Prostate gland (tissue), 2 donors: ENCODE results near the gene COPG2. TPM values are rescaled to one million over a fixed set of nuclear protein-coding genes. Genes with fewer than 3 reads are reported as not detected.

Experiments used
- DNase-seq: peaks from one replicate; pipeline ENCODE4 v3.0.0-alpha.2; 2019; ENCODE audit warnings: low spot score
- H3K27ac ChIP-seq, 2 donors: fragments of 200-600 bp; sonication (generic); 2 replicates each; pipeline ENCODE4 v1.5.1; 2017 to 2019
- H3K27me3 ChIP-seq: fragments of 200-600 bp; sonication (generic); replicated peaks from 2 replicates; pipeline ENCODE4 v1.5.1; 2019; ENCODE audit not compliant: insufficient read depth
- H3K36me3 ChIP-seq, 2 donors: fragments of 200-600 bp; sonication (generic); 1 replicate in 1 of 2; 2 replicates in 1 of 2; pipeline versions ENCODE4 v1.5.1 to v1.8.1; 2017 to 2019
- H3K4me1 ChIP-seq: fragments of 200-600 bp; sonication (generic); replicated peaks from 2 replicates; pipeline ENCODE4 v1.5.1; 2019
- H3K4me3 ChIP-seq, 2 donors: fragments of 200-600 bp; sonication (generic); 2 replicates each; pipeline ENCODE4 v1.5.1; 2017 to 2019
- H3K9me3 ChIP-seq: fragments of 200-600 bp; sonication (generic); 2 replicates; pipeline ENCODE4 v1.5.1; 2017
- POLR2A ChIP-seq: fragments of 450-650 bp; IDR thresholded peaks from one replicate; pipeline ENCODE4 v1.6.1; 2016; ENCODE audit warnings: antibody characterized with exemption, mild to moderate bottlenecking
- POLR2AphosphoS5 ChIP-seq: sonication (generic); formaldehyde crosslinking; IDR thresholded peaks from one replicate; pipeline ENCODE4 v1.6.1; 2017; ENCODE audit warnings: antibody characterized with exemption
- WGBS: methylation state at CpG from one replicate; pipeline ENCODE4 v1.1.5; 2018; 5-methylcytosine and 5-hydroxymethylcytosine counted together
- intact Hi-C: fragments of 100-400 bp; cut with DNase I; formaldehyde crosslinking; loops from one replicate; pipeline ENCODE4 v1.14.2; 2022
- total RNA-seq, 2 donors: library from RNA; depleted of rRNA; stranded (reverse); fragments of >200 nt; gene quantifications; one replicate each; pipeline ENCODE4 v1.1.0, GENCODE V29; 2016
- TF ChIP-seq, protein P1 (sequence below), 4 experiments: fragments of 200-600 bp in 2 of 4; fragments of 450-650 bp in 2 of 4; sonication (generic) in 2 of 4; IDR thresholded peaks; 1 replicate in 3 of 4; 2 replicates in 1 of 4; pipeline ENCODE4 v1.5.1; 2016 to 2019; ENCODE audit warnings: antibody characterized with exemption in 4 of 4, mild to moderate bottlenecking in 2 of 4, moderate library complexity in 2 of 4

COPG2 gene
- total RNA-seq, 2 donors from 2014 or later = 15.3 to 46.1 TPM

GRCh38 chr7:130566898-130567280 is 101.7 kb downstream of the COPG2 start:
- TF ChIP-seq POLR2A (no peak), POLR2AphosphoS5 (no peak)
- TF ChIP-seq, protein P1, sequence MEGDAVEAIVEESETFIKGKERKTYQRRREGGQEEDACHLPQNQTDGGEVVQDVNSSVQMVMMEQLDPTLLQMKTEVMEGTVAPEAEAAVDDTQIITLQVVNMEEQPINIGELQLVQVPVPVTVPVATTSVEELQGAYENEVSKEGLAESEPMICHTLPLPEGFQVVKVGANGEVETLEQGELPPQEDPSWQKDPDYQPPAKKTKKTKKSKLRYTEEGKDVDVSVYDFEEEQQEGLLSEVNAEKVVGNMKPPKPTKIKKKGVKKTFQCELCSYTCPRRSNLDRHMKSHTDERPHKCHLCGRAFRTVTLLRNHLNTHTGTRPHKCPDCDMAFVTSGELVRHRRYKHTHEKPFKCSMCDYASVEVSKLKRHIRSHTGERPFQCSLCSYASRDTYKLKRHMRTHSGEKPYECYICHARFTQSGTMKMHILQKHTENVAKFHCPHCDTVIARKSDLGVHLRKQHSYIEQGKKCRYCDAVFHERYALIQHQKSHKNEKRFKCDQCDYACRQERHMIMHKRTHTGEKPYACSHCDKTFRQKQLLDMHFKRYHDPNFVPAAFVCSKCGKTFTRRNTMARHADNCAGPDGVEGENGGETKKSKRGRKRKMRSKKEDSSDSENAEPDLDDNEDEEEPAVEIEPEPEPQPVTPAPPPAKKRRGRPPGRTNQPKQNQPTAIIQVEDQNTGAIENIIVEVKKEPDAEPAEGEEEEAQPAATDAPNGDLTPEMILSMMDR (IDR thresholded peaks at IDR 0.05) = no peak
- Histone ChIP-seq H3K4me1 (no peaks in the 10 kb centered on the region), H3K9me3 (no peaks in the 10 kb centered on the region), H3K27me3 (no peaks in the 10 kb centered on the region), H3K36me3 (no peaks in the 10 kb centered on the region), H3K27ac (no peak overlapping the region), H3K4me3 (no peak overlapping the region)
- intact Hi-C loops = no loop called here
- 93% methylated on average over 2 of the region's 2 CpGs for WGBS
- no peak for DNase-seq

GRCh38 chr7:130566168-130566897 is 102.2 kb downstream of the COPG2 start:
- Histone ChIP-seq H3K9me3 (no peaks in the 10 kb centered on the region), H3K4me3 (no peak overlapping the region), H3K4me1 (no peaks in the 10 kb centered on the region), H3K36me3 (no peaks in the 10 kb centered on the region), H3K27ac (no peak overlapping the region), H3K27me3 (no peaks in the 10 kb centered on the region)
- WGBS = 78% methylated on average over 9 of the region's 9 CpGs
- no peak for TF ChIP-seq POLR2A
- TF ChIP-seq, protein P1 (IDR thresholded peaks at IDR 0.05) = no peak
- TF ChIP-seq POLR2AphosphoS5 = no peak
- no peak for DNase-seq
- intact Hi-C loops = no loop called here

DNA sequence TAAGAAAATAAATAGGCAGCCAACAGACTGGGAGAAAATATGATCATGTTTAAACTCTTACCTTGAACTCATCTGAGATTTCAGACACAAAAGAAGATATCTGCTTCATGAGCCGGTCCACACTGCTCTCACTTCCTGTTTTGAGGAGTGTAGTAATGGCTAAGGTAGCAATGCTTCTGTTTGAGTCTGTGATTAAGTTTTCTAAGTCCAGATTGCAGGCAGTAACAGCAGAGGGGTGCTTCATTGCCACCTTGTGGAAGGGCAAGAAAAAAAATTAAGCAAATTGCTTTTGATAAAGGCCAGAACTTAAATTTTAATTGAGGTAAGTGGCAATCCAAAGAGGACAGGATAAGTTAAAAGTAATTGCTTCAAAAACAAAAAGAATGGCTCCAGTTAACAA is 107.6 kb downstream of the COPG2 start:
- no peaks in the 10 kb centered on the region for H3K36me3 ChIP-seq
- TF ChIP-seq, protein P1 (IDR thresholded peaks at IDR 0.05) = peak in 2 of 4 experiments; percentile 7 to 25
- TF ChIP-seq POLR2A = no peak
- no peaks in the 10 kb centered on the region for H3K9me3 ChIP-seq
- no peak for DNase-seq
- H3K27me3 ChIP-seq = no peaks in the 10 kb centered on the region
- H3K4me3 ChIP-seq = no peak overlapping the region
- WGBS = 86% methylated on average over 1 of the region's 1 CpG
- intact Hi-C loops = no loop called here
- no peaks in the 10 kb centered on the region for H3K4me1 ChIP-seq
- no peak overlapping the region for H3K27ac ChIP-seq

- H3K4me1 ChIP-seq = no peaks in the 10 kb centered on the region
- 91% methylated on average over 2 of the region's 2 CpGs for WGBS
- no peaks in the 10 kb centered on the region for H3K27me3 ChIP-seq
- H3K36me3 ChIP-seq = no peaks in the 10 kb centered on the region
- no peaks in the 10 kb centered on the region for H3K9me3 ChIP-seq
- TF ChIP-seq POLR2A (no peak), POLR2AphosphoS5 (no peak)
- TF ChIP-seq, protein P1 (IDR thresholded peaks at IDR 0.05) = no peak
- H3K27ac ChIP-seq = no peak overlapping the region
- no peak overlapping the region for H3K4me3 ChIP-seq
- intact Hi-C loops = no loop called here
- DNase-seq = no peak
These were observed 109.4 kb downstream of the COPG2 start for GRCh38 chr7:130559184-130559583.

DNA sequence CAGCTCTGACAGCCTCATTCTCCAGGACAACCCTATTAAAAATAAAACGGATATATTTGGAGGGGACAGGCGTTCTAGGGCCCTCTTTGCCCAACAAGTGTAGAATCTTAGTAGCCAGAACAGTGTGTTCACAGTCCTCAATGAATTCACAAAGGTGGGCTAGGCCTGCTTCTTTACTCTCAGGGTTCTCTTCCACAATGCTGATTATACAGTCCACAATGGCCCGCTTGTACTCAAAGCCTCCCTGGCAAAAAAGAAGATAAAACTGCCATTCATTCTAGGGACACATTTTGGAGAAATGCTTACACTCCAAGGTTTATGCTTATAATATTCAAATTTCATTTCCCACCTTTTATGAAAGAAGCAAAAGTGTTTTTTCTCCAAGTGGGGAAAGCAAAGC is 114.1 kb downstream of the COPG2 start:
- H3K36me3 ChIP-seq = no peaks in the 10 kb centered on the region
- intact Hi-C loops = no loop called here
- no peaks in the 10 kb centered on the region for H3K4me1 ChIP-seq
- H3K9me3 ChIP-seq = no peaks in the 10 kb centered on the region
- no peaks in the 10 kb centered on the region for H3K27me3 ChIP-seq
- TF ChIP-seq POLR2AphosphoS5 (no peak), POLR2A (no peak)
- TF ChIP-seq, protein P1 (IDR thresholded peaks at IDR 0.05) = no peak
- no peak overlapping the region for H3K4me3 ChIP-seq
- WGBS = 91% methylated on average over 3 of the region's 3 CpGs
- no peak overlapping the region for H3K27ac ChIP-seq
- DNase-seq = no peak
